Large intestine (tissue), 3 donors: ENCODE data around the gene EPM2AIP1. TPM values are rescaled to one million over a fixed set of nuclear protein-coding genes. Genes with fewer than 3 reads are reported as not detected.
A peak's percentile ranks its signal among the peaks of the same experiment; 100 is the strongest.
"Not testable (repeated sequence)": the region's sequence is repeated elsewhere in the genome, so short reads cannot be mapped to it uniquely, and the experiment has no call there.

ENCODE experiments used
- DNase-seq, 2 donors: peaks; one replicate each; pipeline versions ENCODE4 v3.0.0 to v3.0.0-alpha.2; 2013
- H3K27ac ChIP-seq: one replicate; pipeline ENCODE4 v1.5.1; 2013; ENCODE audit warnings: low read length
- H3K27me3 ChIP-seq: 2 replicates; pipeline ENCODE4 v1.6.1; 2013; ENCODE audit warnings: low read length; ENCODE audit not compliant: control insufficient read depth, insufficient read depth
- H3K36me3 ChIP-seq: 2 replicates; pipeline ENCODE4 v1.6.1; 2013; ENCODE audit warnings: low read length; ENCODE audit not compliant: control insufficient read depth, insufficient read depth
- H3K4me1 ChIP-seq: one replicate; pipeline ENCODE4 v1.6.1; 2013; ENCODE audit warnings: low read length; ENCODE audit not compliant: control insufficient read depth, insufficient read depth
- H3K4me3 ChIP-seq: one replicate; pipeline ENCODE4 v1.5.1; 2013; ENCODE audit warnings: low read length
- H3K9me3 ChIP-seq: one replicate; pipeline ENCODE4 v1.6.1; 2013; ENCODE audit warnings: mild to moderate bottlenecking, low read depth, low read length, moderate library complexity; ENCODE audit not compliant: control insufficient read depth
- WGBS: methylation state at CpG from one replicate; pipeline ENCODE4 v1.1.5; 2013; ENCODE audit warnings: low lambda C conversion rate; ENCODE audit not compliant: insufficient coverage; 5-methylcytosine and 5-hydroxymethylcytosine counted together
- polyA plus RNA-seq: library from polyadenylated mRNA; unstranded; fragments of 120-200 nt; gene quantifications from one replicate; pipeline ENCODE4 v1.2.1, GENCODE V29; 2013

EPM2AIP1 gene
- polyA plus RNA-seq, 1 donor: 22.8 TPM

DNA sequence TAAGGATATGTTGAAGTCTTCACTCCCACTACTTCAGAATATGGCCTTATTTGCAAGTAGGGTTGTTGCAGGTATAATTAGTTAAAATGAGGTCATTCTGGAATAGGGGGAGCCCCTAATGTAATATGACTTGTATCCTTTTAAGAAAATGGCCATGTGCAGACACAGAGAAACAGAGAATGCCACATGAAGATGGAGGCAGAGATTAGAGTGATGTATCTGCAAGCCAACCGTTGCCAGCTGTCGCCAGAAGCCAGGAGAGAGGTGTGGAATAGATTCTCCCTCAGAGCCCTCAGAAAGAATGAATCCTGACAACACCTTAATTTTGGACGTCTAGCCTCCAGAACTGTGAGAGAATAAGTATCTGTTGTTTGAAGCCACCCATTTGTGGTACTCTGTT is 36.8 kb downstream of the EPM2AIP1 start:
- H3K4me1 ChIP-seq: peaks cover 14% of the 10 kb centered on the region
- no peak overlapping the region for H3K27ac ChIP-seq
- no peaks in the 10 kb centered on the region for H3K36me3 ChIP-seq
- no peak overlapping the region for H3K4me3 ChIP-seq
- no CpG with 5 or more reads among the region's 3 CpGs for WGBS
- H3K27me3 ChIP-seq: no peaks in the 10 kb centered on the region
- no peak for DNase-seq
- no peaks in the 10 kb centered on the region for H3K9me3 ChIP-seq

DNA sequence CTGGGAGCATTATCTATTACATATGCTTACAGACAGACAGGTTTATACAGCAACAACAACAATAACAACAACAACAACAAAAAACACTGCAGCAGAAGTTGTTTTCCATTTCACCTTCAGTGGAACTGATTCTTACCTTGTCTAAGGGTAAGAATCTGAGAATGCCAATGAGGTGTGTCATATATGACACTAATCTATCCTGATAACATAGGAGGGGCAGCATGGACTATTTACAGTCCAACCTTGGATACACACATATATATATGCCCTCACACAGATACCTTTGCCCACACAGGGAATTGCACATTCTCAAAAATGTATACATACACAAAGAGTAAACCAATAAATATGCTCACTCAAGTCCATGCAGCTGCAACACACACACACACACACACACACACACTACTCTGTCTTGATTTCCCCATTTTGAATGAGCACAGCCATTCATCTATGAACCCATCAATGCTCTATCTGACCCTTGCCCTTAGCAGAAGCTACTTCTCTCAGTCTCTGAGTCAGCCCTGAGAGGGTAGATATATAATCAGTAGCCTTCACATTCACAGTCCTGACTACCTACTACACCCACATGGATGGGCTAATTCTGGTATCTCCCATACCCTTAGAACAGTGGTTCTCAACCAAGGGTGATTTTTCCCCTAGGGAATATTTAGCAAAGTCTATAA is 38.3 kb downstream of the EPM2AIP1 start:
- no peaks in the 10 kb centered on the region for H3K36me3 ChIP-seq
- peak in 1 of 2 donors; percentile 44 for DNase-seq
- peak overlapping the region; percentile 58 for H3K27ac ChIP-seq
- no peaks in the 10 kb centered on the region for H3K9me3 ChIP-seq
- no peak overlapping the region for H3K4me3 ChIP-seq
- no peaks in the 10 kb centered on the region for H3K27me3 ChIP-seq
- peaks cover 14% of the 10 kb centered on the region for H3K4me1 ChIP-seq

DNA sequence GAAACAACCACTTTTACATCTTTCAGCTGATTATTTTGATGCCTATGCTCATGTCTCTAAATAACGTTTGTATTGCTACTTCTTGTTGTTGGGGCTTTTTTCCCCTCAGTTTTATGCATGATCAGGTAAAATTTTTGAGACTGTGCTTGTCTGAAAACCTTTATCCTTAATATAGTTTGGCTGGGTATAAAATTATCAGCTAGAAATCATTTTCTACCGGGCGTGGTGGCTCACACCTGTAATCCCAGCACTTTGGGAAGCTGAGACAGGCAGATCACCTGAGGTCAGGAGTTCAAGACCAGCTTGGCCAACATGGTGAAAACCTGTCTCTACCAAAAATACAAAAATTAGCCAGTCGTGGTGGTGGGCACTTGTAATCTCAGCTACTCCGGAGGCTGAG is 45.1 kb downstream of the EPM2AIP1 start:
- not testable (repeated sequence) for H3K4me1 ChIP-seq, H3K4me3 ChIP-seq, H3K27ac ChIP-seq, H3K36me3 ChIP-seq, DNase-seq, H3K9me3 ChIP-seq
- peaks cover 22% of the 10 kb centered on the region for H3K27me3 ChIP-seq
- WGBS: 100% methylated on average over 1 of the region's 5 CpGs

DNA sequence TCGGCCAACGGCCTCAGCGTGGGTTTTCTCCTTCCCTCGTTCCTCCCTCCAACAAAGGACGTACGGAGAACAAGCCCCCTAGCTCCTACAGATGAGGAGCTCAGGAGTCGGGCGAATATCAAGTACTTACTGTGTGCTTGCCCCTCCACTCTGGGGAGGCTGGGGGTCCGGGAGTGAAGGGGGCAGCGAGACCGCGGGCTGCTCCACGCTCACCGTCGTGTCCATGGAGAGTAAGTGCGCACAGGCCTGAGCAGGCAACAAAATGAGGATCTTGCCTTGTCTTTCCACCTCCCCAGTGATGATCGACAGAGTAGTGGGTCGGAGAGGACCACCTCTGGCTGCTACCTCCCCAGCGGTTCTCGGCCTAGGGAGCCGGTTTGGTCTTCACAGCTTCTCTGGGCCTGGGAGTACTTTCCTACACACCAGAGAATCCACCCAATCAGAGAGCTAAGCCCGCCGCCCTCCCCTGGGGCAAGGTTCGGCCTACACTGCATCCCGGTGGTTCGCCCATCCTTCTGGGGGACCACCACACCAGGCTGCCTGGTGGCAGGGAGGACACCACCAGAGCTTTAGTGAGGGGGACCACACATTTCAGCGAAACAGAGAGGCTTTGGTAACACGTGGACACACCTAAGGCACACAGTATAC is 47.5 kb downstream of the EPM2AIP1 start:
- Histone ChIP-seq H3K9me3 (peaks cover 8% of the 10 kb centered on the region), H3K27me3 (peaks cover 22% of the 10 kb centered on the region), H3K27ac (no peak overlapping the region), H3K4me3 (peak overlapping the region; percentile 64), H3K4me1 (peaks cover 9% of the 10 kb centered on the region), H3K36me3 (no peaks in the 10 kb centered on the region)
- WGBS: no CpG with 5 or more reads among the region's 28 CpGs
- no peak for DNase-seq

DNA sequence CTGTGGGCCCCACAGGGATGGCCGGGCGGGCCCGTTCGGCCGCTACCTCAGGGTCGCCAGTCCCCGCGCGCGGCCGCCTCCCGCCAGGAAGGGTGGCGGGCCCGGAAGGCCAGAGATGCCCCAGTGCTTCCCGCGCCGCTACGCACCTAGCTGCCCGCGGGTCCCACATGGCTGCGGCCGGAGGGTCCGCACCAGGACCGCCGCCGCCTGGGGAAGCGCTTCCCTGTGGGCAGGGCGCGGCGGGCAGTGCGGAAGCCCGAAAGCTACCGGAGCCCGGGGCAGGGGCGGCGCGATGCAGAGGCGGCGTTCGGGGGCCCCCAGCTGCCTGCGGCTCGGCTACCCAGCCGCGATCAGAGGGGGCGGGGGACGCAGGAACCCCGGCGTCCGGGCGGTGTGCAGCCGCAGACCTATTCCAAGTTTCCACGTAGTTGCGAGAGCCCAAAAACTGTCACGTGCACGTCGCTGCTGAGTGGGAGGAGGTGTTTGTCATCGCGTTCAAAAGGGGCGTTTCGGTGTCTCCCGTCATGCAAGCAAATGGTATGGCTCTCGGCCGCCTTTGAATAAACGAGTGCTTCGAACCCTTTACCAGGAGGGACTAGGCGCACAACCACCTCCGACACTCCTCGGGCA is 48.2 kb downstream of the EPM2AIP1 start, which contains the start of gene TRANK1:
TSS of gene TRANK1 (minus strand) at position 414 of the 630 bp plus-strand sequence. CDS start at position 169, 245 bp downstream.
- Histone ChIP-seq H3K27ac (peak within 1 kb of the TSS; percentile 24), H3K36me3 (no peaks in the 10 kb centered on the region), H3K9me3 (peaks cover 8% of the 10 kb centered on the region), H3K4me3 (peak within 1 kb of the TSS; percentile 64), H3K4me1 (peaks cover 9% of the 10 kb centered on the region), H3K27me3 (peaks cover 22% of the 10 kb centered on the region)
- no CpG with 5 or more reads among the region's 68 CpGs for WGBS
- DNase-seq: peak; percentile 43 to 57

DNA sequence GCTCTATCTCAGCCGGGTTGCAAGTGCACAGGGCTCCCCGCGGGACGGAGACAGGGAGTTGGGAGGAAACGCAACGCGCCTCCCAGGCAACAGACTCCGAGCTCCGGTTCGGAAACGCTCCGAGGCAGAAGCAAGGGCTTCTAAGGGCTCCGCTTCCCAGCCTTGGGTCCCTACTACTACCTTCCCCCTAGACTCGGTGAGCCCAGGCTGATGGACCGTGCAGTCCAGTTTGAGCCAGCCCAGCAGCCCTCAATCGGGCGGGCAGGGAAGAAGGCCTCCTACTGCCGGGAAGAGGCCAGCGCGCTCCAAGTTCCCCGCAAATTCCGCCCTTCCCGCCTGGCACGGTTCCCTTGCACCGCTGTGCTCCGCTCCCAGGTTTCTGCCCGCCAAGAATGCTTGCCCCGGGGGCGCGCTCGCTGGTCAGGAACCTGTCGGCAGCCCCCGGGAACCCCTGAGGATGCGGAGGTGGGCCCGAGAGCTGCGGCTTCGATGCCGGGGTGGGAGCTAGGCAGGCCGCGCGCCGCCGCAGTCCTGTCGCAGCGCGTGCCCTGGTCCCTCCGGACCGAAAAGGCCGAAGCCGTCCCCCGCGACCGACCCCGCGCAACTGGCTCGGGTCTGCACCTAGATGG is 48.8 kb downstream of the EPM2AIP1 start:
- no CpG with 5 or more reads among the region's 56 CpGs for WGBS
- peak in 1 of 2 donors; percentile 73 for DNase-seq
- no peaks in the 10 kb centered on the region for H3K36me3 ChIP-seq
- H3K27ac ChIP-seq: peak overlapping the region; percentile 24
- H3K27me3 ChIP-seq: peaks cover 22% of the 10 kb centered on the region
- H3K4me3 ChIP-seq: peak overlapping the region; percentile 64
- H3K9me3 ChIP-seq: peaks cover 8% of the 10 kb centered on the region
- peaks cover 9% of the 10 kb centered on the region for H3K4me1 ChIP-seq

DNA sequence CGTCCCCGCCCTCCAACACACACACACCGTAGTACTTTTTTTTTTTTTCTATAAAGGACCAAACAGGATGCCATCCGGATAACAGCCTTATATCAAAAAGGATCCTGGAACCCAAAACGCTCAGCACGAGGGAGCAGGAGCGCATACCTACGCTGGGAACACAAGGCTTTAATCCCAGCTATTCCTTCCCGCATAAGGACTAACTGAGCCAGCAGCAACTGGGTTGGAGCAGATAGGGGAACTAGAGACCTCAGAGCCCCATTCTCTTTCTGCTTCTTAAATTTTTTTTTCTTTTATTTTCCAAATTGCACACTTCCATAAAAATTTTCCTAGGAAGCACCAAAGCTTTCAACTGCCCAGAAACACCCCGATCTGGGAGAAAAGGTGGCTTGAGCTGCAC is 49.3 kb downstream of the EPM2AIP1 start:
- peaks cover 8% of the 10 kb centered on the region for H3K9me3 ChIP-seq
- no peak for DNase-seq
- H3K27ac ChIP-seq: peak overlapping the region; percentile 24
- WGBS: 52% methylated on average over 2 of the region's 10 CpGs
- peaks cover 9% of the 10 kb centered on the region for H3K4me1 ChIP-seq
- H3K27me3 ChIP-seq: peaks cover 22% of the 10 kb centered on the region
- peak overlapping the region; percentile 64 for H3K4me3 ChIP-seq
- no peaks in the 10 kb centered on the region for H3K36me3 ChIP-seq

DNA sequence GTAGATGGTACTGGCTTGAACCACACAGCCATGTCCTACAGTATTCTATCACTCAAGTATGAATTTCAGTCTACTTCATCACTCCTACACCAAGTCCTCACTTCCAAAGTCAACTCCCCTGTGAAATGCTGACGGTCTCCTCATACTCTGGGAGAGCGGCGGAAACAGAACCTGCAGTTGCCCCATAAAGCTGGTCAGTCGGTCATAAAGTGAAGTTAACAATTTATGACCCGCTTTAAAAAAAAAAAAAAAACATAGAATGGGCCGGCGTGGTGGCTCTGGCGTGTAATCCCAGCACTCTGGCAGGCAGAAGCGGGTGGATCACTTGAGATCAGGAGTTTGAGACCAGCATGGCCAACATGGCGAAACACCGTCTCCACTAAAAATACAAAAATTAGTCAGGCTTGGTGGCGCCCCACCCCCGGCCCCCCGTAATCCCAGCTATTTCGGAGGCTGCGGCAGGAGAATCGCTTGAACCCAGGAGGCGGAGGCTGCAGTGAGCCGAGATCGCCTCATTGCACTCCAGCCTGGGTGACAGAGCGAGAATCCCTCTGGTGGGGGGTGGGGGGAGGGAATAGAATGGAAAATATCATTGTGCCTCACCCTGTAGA is 50.2 kb downstream of the EPM2AIP1 start:
- H3K4me1 ChIP-seq: peaks cover 9% of the 10 kb centered on the region
- H3K36me3 ChIP-seq: no peaks in the 10 kb centered on the region
- peaks cover 22% of the 10 kb centered on the region for H3K27me3 ChIP-seq
- no CpG with 5 or more reads among the region's 21 CpGs for WGBS
- peak in 1 of 2 donors; percentile 43 for DNase-seq
- H3K4me3 ChIP-seq: no peak overlapping the region
- no peak overlapping the region for H3K27ac ChIP-seq
- peaks cover 7% of the 10 kb centered on the region for H3K9me3 ChIP-seq

DNA sequence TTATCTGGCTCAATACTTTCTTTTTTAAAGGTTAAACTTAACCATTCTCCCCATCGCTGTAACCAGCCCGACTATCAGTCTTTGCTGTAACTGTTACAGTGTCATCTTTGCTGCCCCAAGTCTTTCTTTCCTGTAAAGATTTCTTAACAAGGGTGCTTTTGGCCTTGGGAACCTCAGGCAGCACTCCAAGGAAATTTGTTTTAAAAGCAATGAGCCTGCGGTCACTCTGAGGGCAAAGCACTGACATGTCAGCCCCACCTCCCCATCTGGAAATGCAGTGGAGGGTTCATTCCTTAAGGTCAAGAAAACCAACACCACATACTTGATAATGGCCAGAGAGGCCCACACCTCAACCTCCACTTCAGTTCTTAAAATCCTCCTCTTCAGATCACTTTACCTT is 51.3 kb downstream of the EPM2AIP1 start:
- no peak overlapping the region for H3K4me3 ChIP-seq
- H3K27me3 ChIP-seq: peaks cover 22% of the 10 kb centered on the region
- WGBS: 80% methylated on average over 1 of the region's 3 CpGs
- H3K27ac ChIP-seq: no peak overlapping the region
- peaks cover 9% of the 10 kb centered on the region for H3K4me1 ChIP-seq
- DNase-seq: no peak
- H3K9me3 ChIP-seq: peaks cover 3% of the 10 kb centered on the region
- H3K36me3 ChIP-seq: no peaks in the 10 kb centered on the region

DNA sequence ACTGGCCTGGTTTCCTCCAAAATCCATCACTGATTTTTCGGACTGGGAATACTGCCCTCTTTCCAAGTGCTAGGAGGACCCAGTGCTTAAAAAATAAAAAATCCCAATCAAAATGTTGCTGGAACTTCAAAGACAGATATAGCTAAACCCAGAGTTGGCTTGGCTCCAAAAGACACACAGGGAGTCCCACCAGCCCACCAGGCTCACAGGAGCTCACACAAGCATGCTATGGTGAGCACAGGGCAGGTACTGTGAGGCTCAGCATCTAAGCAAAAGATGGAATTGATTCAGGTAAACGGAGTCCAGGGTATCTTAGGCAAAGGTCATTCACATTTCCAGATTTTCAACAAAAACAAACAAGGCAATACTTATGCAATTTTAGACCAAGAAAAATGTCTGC is 51.8 kb downstream of the EPM2AIP1 start:
- no peak for DNase-seq
- H3K9me3 ChIP-seq: peaks cover 3% of the 10 kb centered on the region
- H3K4me1 ChIP-seq: peaks cover 9% of the 10 kb centered on the region
- H3K4me3 ChIP-seq: no peak overlapping the region
- H3K36me3 ChIP-seq: no peaks in the 10 kb centered on the region
- WGBS: 100% methylated on average over 1 of the region's 2 CpGs
- peaks cover 22% of the 10 kb centered on the region for H3K27me3 ChIP-seq
- H3K27ac ChIP-seq: no peak overlapping the region
